GM04504 (cell line): ENCODE measurements around the gene CAMK2A.
"Not testable (repeated sequence)": the region's sequence is repeated elsewhere in the genome, so short reads cannot be mapped to it uniquely, and the experiment has no call there.

Experiments
- DNase-seq: peaks from one replicate; pipeline ENCODE4 v3.0.0-alpha.2; 2012; ENCODE audit warnings: low read depth

Gene CAMK2A

DNA sequence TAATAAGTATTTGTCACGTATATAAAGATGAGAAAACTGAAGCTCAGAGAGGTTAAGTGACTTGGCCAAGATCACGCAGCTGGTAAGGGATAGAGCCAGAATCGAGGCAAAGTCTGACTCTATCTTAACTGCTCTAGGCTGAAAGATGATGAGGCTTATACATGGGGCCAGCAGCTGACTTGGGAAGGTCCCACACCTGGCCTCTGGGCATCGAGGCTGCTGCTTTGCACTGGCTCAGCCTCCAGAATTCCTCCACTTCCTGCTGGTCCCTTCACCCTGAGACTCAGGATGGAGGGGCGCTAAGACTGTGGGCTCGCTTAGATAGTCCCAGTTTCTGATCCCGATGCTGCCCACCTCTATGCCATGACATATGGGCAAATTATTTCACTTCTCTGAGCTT, 35.2 kb downstream of the CAMK2A start:
- no peak for DNase-seq

DNA sequence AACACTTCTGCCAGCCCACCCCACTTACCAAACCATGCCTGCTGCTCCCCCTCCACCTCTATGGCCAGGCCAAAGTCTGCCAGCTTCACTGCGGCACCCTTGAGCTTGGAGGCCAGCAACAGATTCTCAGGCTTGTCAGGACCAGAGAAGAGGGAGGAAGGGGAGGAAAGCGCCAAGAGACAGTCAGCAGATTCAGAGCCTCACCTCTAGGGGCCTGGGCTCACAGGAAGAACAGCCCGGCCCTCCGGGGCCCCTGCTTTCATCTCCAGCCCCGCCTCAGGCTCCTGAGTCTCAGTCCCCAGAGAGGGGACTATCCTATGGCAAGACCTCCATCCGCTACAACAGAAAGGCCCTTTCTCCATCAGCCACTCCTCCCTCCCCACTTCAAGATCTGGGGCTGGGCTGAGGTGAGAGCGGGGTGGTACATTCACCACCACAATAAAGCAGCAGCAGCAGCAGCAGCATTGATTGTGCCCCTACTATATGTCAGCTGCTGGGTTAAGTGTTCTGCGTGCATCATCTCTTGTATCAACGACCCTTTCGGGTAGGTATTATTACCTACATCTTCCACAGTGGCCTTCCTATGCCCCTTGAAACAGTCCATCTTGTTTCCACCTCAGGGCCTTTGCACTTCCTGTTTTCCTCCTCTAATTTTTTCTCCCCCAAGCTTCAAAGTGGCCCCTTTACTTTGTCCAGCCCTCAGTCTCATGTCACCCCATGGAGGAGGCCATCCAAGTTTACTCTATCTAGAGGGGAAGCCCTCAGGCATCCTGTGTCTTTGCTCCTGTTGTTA, 36.0 kb downstream of the CAMK2A start:
- DNase-seq: no peak

DNA sequence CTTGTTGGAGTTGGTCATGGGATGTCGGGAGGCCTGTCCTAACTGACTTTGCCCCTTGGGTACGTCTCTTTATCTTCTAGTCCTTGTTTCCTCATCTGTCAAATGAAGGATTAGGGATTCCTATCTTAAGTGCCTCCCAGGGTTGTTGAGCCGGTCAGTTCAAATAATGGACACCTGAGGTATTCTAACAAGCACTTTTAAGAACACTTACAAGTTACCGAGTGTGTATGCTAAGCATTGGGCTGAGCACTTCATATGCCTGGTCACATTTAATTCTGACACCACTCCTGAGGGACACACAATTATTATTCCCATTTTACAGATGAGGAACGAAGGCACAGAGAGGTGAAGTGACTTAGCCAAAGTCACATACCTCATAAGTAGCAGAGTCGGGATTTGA, 37.1 kb downstream of the CAMK2A start:
- DNase-seq: no peak

DNA sequence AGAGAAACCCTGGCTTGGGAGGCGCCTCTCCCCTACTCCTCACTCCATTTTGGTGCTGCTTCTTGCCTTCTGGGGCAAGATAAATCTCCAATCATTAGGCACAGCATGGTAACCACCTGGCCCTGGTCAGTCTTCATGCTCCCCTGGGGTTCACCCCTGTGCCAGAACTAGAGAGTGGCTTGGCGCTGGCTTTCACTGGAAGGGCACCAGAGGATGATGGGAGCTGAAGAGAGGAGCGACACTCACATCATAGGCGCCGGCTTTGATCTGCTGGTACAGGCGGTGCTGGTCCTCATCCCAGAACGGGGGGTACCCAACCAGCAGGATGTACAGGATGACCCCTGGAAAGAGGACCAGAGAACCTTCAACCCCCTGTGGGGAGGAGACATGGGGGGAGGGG, 38.1 kb downstream of the CAMK2A start:
- DNase-seq: no peak

DNA sequence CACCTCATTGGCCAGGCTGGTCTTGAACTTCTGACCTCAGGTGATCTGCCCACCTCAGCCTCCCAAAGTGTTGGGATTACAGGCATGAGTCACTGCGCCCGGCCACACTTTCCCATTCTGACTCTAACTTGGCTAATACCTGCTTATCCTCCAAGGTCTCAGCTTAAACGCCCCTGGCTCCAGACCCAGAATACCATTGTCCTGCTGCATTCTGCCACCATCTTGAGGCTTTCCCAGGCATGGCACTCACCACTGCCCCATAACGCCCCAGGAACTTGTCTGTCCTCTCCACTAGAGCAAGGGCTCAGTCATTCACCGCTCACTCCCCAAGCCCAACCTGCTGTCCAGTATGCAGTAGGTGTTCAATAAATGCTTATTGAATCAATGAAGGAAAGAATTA, 39.8 kb downstream of the CAMK2A start:
- DNase-seq: no peak

DNA sequence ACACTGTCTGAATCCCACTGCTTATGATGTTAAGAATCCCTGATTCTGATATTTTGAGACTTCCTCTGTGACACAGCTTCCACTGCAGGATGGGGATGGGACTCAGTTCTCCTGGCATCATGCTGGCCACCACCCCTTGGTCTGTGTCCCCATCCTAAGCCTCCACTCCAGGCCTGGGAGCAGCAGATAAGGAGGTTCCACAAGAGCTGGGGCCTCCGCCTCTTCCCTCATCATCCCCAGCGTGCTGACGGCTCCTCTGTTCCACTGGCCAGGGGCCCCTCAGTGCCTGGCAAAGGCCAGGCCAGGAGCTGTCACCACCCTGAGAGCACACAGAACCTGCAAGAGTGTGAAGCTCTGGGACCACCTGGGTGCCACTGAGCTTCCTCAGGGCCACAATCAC, 40.6 kb downstream of the CAMK2A start:
- no peak for DNase-seq

DNA sequence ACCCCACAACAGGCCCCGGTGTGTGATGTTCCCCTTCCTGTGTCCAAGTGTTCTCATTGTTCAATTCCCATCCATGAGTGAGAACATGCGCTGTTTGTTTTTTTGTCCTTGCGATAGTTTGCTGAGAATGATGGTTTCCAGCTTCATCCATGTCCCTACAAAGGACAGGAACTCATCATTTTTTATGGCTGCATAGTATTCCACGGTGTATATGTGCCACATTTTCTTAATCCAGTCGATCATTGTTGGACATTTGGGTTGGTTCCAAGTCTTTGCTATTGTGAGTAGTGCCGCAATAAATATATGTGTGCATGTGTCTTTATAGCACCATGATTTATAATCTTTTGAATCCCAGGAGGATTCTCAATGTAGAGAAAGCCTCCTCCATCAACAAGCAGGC, 41.1 kb downstream of the CAMK2A start:
- DNase-seq: not testable (repeated sequence)

DNA sequence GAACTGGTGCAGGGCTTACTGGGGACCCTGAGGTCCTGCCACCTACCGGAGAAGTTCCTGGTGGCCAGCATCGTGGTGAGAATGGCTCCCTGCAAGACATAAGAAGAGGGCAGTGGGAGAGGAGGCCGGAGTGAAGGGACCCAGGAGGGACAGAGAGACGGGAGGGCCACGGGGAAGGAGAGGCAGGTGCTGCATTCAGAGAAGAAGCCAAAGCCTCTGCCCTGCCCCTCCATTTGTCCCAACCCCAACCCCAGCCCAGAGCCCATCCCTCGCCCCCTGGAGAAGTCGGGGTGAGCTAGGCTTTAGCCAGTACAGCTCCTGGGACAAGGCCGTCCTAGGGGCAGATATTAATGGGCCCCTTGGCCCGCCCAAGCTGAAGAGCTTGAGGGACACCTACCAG, 41.8 kb downstream of the CAMK2A start:
- DNase-seq: no peak

DNA sequence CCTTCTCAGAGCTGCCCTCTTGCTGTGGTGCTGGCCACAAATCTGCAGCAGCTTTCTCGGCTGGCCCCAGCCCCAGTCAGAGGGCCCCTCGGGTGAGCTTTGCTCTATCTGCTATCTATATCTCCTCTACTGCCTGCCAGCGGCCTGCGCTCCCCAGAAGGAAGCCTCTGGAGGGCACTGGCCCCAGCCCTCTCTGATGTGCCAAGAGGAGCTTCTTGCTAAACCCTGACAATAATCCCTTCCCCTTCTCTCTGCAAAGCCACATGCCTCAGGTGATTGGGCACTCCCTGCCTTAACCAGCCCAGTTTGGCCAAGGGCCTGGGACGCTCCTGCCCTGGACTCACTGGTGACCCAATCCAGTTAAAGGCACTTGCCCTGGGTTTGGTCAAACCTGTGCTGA, 42.7 kb downstream of the CAMK2A start:
- no peak for DNase-seq

DNA sequence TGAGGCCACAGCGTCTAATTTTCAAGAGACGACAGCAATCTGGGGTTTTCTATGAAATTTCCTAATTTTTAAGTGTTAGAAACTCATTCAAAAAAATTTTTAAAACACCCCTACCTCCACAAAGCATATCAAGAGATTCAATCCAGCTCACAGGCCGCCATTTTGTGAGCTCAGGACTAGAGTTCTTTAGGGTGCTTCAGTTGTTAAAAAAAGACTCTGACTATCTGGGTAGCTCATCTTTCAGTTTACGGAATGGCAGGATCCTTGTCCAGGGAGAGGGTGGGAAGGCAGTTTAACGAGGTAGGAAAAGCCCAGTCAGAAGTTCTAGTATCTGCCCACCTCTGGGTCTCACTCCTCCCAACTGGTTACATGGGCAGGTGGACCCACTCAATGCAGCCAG, 43.1 kb downstream of the CAMK2A start:
- no peak for DNase-seq

DNA sequence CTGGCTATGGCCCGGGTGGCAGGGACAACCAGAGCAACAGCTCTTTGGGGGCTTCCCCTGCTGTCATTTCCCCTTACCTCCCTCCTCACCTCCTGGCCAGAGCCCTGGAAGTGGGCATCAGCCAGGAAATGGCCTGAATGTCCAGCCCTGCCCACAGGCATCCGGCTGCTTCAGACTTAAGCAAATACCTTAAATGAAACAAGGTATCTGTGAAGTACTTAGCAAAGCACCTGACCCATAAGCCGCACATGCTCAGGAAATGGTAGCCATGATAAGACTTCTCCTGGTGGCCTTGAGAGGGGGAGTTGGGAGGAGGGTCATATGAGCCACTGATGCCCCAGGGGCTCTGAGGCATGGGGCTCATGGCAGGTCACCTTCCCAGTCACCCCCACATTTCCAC, 43.8 kb downstream of the CAMK2A start:
- no peak for DNase-seq

DNA sequence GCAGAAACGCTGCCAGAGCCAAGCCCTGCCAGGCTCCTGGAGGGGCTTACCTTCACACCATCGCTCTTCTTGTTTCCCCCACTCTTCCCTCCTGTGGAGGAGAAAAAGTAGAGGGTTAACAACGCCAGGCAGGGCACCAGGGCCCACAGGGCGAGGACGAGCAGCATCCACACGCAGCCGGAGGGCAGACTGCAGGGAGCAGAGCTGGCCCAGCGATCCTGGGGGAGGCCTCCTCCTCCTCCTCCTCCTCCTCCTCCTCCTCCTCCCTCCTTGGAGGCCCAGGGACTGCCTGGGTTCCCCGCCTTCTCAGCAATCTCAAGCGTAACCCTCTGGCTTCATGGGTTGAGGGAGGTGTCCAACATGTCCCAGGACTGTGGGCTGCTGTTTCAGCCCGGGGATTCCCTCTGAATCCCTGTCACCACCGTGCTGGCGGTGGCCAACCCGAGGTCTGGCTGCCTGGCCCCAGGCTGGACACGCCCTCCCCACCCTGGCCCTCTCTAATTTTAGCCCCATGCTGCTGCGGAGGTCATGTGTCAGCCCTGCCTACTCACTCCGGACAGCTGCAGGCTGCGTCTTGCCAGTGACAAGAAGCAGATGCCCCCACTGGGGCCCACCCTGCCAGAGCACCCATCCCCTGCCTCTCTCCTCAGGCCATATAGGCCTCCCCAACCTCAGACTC, 44.3 kb downstream of the CAMK2A start:
- peak; percentile 16 for DNase-seq

DNA sequence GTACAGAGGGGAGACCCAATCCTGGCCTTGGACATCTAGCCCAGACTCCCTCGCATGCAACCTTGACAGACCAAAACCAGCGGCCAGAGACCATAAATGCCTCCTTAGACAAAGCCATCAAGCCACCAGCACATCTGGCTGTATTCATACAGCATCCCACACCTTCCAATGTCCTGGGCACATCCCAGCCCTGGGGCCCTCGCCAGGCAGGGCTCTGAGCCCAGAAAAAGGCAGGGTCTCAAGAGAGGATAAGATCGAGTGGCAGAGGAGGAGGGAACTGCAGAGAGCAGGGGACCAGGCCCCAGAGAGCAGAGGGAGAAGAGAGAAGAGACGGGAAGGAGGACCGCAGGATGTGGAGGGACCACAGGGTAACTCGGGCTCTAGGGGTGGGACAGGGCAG, 45.4 kb downstream of the CAMK2A start:
- no peak for DNase-seq

DNA sequence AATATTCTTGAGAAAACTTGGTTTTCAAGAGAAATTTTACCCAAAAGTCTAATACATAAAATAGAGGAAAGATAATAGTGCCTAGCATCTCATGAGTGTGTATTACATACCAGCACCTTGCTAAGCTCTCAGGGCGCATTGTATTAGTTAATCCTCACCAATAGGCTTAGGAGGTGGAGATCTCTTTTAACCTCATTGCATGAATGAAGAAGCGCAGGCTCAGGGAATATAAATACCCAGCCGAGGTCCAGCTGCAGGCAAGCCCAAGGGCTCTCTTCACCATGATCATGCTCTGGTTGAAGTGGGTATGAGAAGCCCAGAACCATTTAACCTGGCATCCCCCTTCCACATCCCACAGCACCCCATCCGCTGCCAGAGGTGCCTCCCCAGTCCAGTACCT, 46.0 kb downstream of the CAMK2A start:
- DNase-seq: no peak

DNA sequence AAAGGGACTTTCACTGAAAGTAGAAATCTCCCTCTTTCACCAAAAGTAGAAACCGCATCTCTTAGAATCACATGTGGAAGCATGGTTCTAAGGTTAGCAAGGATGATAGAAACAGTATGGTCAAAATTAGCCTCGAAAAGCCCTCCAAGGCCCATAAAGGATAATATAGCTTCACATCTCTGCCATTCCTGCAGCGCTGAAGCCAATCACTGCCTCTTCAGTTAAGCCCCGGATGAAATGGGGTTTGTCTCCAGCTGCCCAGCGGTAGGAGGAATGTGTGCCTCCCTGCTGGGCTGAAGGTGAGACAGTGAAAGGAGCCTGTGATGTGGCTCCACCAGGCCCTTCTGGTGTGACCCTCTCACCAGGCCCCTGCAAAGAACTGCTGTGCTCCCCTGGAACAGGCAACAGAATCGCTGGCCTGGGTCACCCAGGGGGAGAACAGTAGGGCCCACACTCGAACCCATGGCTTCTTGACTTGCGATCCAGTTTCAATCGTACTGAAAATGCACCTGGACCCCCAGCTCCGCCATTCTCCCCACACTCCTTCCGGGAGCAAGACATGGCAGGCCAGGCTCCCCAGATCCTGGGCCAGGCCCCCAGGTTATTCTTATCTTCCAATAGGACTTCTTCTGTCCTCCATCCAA, 47.2 kb downstream of the CAMK2A start:
- no peak for DNase-seq

DNA sequence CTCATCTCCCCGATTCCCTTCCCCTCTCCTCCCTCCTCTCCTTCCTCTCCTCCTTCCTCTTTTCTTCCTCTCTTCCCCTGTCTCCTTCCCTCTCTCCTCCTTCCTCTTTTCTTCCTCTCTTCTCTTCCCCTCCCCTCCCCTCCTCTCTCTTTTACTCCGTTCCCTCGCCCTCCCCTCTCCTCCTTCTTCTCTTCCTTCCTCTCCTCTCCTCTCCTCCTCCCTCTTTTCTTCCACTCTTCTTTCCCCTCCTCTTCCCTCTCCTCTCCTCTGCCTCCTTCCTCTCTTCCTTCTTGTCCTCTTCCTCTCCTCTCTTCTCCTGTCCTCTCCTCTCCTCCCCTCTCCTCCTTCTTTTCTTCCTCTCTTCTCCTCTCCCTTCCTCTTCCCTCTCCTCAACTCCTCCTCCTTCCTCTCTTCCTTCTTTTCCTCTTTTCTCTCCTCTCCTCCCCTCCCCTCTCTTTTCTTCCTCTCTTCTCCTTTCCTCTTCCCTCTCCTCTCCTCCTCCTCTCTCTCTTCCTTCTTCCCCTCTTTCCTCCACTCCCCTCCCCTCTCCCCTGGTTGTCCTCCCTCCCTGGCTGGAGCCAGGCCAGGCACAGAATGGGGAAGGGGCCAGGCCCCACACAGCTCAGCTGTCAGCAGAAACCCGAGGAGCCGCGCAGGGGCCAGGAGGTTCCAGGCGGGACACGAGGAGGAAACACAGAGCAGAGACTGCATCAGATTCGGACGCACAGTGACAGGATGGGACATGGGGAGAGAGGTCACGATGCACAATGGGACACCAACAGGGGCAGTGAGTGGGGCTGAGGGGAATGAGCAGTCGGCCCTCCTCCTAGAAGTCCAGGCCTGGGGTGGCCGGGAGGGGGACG, 48.0 kb downstream of the CAMK2A start:
- no peak for DNase-seq

DNA sequence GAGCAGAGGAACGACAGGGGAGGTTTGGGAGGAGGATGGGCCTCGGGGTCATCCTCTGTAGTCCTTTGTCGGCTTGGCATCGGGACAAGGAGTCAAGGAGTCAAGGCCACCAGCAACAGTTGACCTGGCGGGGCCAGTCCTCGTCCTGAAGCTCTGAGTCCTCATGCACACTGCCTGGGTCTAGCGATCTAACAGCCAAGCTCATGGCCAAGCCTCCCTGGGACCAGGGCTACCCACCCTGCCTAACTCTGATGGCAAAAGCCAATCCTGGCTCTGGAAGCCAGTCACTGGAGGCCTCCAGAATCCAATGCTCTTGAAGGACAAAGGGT, 49.8 kb downstream of the CAMK2A start:
- DNase-seq: no peak

DNA sequence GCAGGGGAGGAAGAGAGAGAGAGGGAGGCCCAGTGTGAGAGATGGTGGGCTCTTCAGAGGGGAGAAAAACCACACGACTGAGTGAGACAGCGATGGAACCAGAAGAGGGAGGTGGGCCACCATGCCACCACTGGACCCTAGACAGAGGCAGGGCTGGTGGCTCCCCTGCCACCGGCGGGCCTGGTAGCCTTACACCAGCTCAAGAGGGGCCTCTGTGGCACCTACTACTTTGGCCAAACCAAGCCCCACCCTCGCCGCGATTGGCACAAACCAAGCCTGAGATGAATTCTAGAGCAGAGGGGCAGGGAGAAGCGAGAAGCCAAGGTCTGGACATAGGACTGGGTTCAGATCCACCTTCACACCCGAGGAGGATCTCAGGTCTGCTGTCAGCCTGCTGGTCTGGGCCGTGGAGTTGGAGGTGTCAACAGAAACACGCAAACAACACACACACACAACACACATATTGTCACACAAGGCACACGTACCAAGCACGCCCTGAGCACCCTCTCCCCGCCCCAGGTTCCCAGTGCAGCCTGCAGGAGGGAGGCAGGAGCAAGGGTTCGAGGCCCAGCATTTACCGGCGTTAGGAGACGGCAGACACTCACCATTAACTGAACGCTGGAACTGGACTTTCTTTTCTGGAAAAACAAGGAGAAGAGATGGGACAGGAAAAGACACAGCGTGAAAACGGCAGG, 50.3 kb downstream of the CAMK2A start:
- DNase-seq: no peak

DNA sequence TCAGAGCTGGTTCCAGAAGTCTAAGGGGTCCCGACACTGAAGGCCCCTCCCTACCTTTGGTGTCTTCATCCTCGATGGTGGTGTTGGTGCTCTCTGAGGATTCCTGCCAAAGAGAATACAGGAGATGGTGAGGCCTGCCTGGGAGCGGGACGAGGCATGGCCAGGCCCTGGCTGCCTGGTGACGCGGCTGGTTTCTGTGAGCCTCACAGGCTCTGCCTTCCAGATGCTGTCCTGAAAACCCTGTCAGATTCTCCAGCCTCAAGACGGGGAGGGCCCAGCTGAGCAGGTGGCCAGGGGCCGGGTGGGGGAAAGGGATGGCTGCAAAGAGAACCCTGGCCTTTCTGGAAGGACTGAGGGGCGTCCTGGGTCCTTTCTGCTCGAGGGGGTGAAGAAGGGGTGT, 50.9 kb downstream of the CAMK2A start:
- no peak for DNase-seq

DNA sequence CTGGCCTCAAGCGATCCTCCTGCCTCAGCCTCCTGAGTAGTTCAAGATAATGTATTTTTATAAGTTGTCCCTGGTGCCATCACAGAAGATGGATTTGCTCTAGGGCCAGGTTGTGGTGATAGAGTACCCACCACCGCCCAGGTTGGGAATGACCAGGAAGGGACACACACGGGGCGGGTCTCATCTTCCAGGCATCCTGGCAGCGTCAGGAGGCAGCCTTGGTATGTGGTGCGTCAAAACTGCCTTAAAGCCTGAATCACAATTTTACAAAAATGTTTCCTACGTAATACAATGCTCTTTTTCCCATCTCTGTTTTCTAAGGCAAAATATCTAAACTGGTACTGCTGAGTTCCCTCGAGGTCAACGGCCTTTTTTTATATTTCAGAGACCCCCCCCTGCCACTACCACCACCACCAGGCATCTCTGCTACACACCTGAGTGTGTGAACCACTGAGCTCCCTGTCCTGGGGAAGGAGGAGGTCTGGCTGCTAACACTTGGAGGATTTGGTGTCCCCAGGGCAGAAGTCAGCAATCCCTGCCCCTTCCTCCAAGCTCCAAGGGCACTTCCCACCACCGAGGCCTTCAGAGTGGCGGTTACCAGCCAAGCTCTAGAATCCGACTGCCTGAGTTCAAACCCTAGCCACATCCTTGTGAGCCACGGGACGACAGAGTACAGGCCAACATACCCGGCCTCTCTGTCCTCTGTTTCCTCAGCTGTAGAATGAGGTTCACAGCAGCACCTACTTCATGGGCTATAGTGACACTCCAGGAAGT, 52.4 kb downstream of the CAMK2A start:
- no peak for DNase-seq

DNA sequence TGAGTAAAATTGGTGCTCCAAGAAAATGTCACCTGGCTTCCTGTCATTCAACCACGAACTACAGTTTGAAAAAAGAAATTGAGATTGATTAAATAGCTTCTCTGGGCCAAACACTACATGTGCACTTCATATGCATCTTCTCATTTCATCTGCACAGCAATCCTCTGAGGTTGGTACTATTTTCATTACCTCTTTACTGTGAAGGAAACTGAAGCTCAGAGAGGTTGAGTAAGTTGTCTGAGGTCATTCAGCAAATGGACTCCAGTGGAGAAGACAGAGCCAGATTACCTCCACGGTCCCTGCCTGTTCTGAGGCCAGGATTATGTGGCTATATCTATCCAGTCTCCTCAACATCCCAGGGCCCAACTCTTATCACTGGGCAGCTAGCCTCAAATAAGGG, 53.3 kb downstream of the CAMK2A start:
- DNase-seq: no peak
